ENCODE data around the gene IFNAR1.

Gene IFNAR1

DNA sequence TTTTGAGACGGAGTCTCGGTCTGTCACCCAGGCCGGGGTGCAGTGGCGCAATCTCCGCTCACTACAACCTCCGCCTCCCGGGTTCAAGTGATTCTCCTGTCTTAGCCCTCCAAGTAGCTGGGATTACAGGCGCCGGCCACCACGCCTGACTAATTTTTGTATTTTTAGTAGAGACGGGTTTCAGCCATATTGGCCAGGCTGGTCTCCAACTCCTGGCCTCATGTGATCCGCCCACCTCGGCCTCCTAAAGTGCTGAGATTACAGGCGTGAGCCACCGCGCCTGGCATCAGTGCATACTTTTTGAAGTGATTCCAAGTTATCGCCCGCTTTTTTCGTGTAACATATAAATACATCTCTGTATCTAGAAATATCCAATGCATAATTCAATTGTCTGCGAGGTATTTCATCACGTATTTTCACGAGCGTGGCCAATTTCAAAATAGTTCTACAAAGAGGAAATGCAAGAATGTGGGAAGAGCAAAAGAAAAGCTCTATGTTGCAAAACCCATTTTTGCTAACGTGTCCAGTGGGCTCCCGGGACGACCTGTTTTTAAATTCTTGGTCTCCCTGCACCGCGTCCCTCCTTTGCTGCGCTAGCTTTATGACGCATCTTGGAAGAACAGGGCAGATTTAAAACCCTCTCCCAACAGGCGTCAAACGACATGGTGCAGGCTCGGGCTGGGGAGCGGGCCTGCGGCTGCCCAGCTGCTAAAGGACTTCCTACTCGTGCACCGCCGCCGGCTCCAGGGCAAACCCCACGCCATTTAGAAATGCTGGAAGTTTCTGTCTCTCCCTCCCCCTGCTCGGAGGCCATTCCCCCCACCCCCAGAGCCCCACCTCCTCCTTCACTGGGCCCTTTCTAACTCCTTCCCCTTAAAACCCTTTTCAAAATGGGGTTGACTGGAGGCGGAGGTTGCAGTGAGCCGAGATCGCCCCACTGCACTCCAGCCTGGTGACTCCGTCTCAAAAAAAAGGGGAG is 77.5 kb downstream of the IFNAR1 start:
- no peak for DNase-seq (ENCODE audit: low read depth in 3 of 3)

DNA sequence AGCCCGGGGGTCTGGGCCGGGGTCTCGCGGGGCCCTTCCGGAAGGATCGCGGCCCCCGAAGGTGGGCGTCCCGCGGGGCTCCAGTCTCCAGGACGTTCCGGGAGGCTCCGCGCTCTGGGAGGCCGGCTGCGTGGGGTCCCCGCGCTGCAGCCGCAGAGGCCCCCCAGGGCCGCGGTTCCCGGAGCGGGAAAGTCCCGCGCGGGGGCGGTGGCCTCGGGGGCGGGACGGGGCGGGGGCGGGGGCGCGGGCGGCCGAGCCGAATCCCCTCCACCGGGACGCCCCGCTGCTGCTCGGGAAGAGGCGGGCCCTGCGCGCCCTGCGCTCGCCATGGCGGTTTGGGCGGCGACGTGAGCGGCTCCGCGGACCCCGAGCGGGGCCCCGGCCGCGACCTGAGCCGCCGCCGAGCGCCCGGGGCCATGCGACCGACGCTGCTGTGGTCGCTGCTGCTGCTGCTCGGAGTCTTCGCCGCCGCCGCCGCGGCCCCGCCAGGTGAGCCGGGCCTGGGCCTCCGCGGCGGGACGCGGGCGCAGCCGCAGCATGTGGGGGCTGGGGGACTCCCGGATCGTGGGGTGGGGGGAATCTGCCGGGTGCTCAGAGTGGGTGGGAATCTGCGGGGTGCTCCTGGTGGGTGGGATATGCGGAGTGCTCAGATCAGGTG is 78.5 kb downstream of the IFNAR1 start, which contains the start of gene IFNGR2:
IFNGR2 (plus strand) TSS at position 286 of the 658 bp plus-strand sequence; CDS start at position 417, 131 bp downstream.
- DNase-seq (ENCODE audit: low read depth in 3 of 3), result peak in 2 of 3 experiments; percentile 39 to 46

DNA sequence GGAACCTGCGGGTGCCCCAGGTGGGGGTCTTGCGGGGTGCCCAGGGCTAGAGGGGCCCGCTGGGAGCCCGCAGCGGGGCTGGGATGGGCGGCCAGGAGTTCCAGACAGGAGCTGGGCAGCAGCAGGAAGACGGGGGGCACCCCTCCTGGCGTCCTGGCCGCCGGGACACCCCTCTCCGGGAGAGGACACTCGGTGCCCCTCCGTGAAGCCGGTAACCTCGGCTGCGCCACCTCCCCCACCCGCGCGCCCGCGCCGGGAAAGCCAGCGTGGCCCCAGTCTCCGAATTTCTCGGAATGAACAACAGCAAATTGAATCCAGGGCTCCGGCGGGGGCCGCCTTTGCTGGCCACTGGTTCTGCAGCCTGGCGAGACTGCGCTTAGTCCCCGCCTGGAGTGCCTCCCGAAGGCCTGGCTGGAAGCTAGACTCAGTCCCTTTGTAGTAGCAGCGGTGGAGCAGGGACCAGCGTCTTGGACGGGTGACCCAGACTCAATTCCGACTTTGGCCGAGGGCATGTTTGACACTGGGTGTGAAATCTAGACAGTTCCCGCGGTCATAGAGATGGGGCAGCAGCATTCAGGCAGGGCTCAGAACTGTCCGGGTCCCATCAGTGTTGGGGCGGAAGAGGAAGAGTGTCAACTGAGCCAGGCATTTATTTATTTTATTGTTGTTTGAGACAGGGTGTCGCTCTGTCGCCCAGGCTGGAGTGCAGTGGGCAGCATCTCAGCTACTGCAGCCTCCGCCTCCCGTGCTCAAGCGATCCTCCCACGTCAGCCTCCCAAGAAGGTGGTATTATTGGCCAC is 79.2 kb downstream of the IFNAR1 start:
- DNase-seq (ENCODE audit: low read depth in 3 of 3), result peak in 1 of 3 experiments; percentile 22

DNA sequence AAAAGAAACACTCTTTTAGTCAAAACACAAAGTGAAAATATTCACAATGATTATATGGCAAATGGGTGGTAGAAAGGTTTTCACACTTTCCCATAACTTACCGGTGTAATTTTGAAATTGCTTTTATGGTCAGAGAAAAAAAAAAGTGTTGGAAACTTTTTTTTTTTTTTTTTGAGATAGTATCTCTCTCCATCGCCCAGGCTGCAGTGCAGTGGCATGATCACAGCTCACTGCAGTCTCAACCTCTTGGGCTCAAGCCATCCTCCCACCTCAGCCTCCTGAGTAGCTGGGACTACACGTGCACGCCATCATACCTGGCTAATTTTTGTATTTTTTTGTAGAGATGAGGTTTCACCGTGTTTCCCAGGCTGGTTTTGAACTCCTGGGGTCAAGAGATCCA is 81.7 kb downstream of the IFNAR1 start:
- no peak for DNase-seq (ENCODE audit: low read depth in 3 of 3)

All from stimulated activated CD4-positive, alpha-beta T cell treated with anti-CD3 and anti-CD28 coated beads, TNF-alpha, amount 100 ng/mL, for 4 hours (primary cell).